GM12878 (cell line): ENCODE results near the gene WDFY3. TPM values are rescaled to one million over a fixed set of nuclear protein-coding genes. Genes with fewer than 3 reads are reported as not detected.

Experiments
- ATAC-seq: fragments of 200-7000 bp; cut with Tn5 transposase; 3 replicates; pipeline ENCODE4 v1.9.1; 2020; ENCODE audit warnings: mild to moderate bottlenecking, moderate library complexity
- BruUV-seq: library from RNA; stranded (reverse); fragments of 400-500 nt; replicated peaks from 2 replicates; lab custom pipeline; 2021; lab: Mats Ljungman, UMichigan
- CTCF ChIA-PET: fragments of 300-600 bp; sonication (Branson Sonifier 250); formaldehyde crosslinking; extraction: SDS; loops from one replicate; lab custom pipeline; 2021; ENCODE audit warnings: inconsistent platforms; lab: Yijun Ruan, JAX
- POLR2A ChIA-PET: fragments of 350-600 bp; formaldehyde crosslinking; extraction: SDS; loops from one replicate; lab custom pipeline; 2021; ENCODE audit warnings: inconsistent platforms; lab: Charles Lee
- RAD21 ChIA-PET: fragments of 300-600 bp; sonication (Branson Sonifier 250); formaldehyde crosslinking; loops from one replicate; lab custom pipeline; 2023; ENCODE audit warnings: antibody characterized with exemption; ENCODE audit not compliant: unreplicated experiment; lab: Charles Lee
- SMC1A ChIA-PET: fragments of 300-600 bp; sonication (Branson Sonifier 250); formaldehyde crosslinking; loops from one replicate; lab custom pipeline; 2023; ENCODE audit not compliant: unreplicated experiment, uncharacterized antibody; lab: Charles Lee
- DNase-seq: peaks from one replicate; pipeline ENCODE4 v3.0.0-alpha.2; 2011; ENCODE audit warnings: low read depth, low spot score
- FAIRE-seq: peaks from 3 replicates; lab custom pipeline; 2011; peaks lifted over from hg19 to GRCh38; lab: Jason Lieb, UNC
- H2AFZ ChIP-seq: 2 replicates; pipeline ENCODE4 v1.6.0; 2011; ENCODE audit warnings: low read depth, low read length, control low read depth; ENCODE audit not compliant: control insufficient read depth
- H3K27ac ChIP-seq: 2 replicates; pipeline ENCODE4 v1.5.1; 2011; ENCODE audit warnings: control low read depth; ENCODE audit not compliant: control insufficient read depth, insufficient read depth
- H3K27me3 ChIP-seq, 2 experiments: replicated peaks in 1 of 2; 2 replicates each; pipeline versions ENCODE4 v1.6.0 to v1.6.1; 2011; ENCODE audit warnings: low read length in 1 of 2; ENCODE audit not compliant: control insufficient read depth in 2 of 2, insufficient read depth in 2 of 2
- H3K36me3 ChIP-seq, 2 experiments: 2 replicates each; pipeline ENCODE4 v1.5.1; 2011; ENCODE audit warnings: low read length in 1 of 2; ENCODE audit not compliant: control insufficient read depth in 2 of 2, insufficient read depth in 2 of 2
- H3K4me1 ChIP-seq: 2 replicates; pipeline ENCODE4 v1.6.1; 2011; ENCODE audit warnings: mild to moderate bottlenecking, low read length, moderate library complexity, mixed read lengths; ENCODE audit not compliant: control insufficient read depth, insufficient read depth
- H3K4me2 ChIP-seq: 2 replicates; pipeline ENCODE4 v1.6.0; 2011; ENCODE audit warnings: control low read depth; ENCODE audit not compliant: control insufficient read depth, insufficient read depth
- H3K4me3 ChIP-seq: fragments of 200-600 bp; sonication (generic); 2 replicates; pipeline ENCODE4 v1.5.1; 2016
- H3K79me2 ChIP-seq: 2 replicates; pipeline ENCODE4 v1.6.0; 2011; ENCODE audit warnings: low read length; ENCODE audit not compliant: control insufficient read depth, insufficient read depth
- H3K9ac ChIP-seq: 2 replicates; pipeline ENCODE4 v1.8.0; 2011; ENCODE audit warnings: low read length, control low read depth, mixed read lengths; ENCODE audit not compliant: control insufficient read depth, insufficient read depth
- H3K9me3 ChIP-seq: replicated peaks from 3 replicates; pipeline ENCODE4 v1.5.1; 2011; ENCODE audit warnings: mild to moderate bottlenecking, low read length; ENCODE audit not compliant: control insufficient read depth, insufficient read depth
- H4K20me1 ChIP-seq: 2 replicates; pipeline ENCODE4 v1.6.0; 2011; ENCODE audit not compliant: control insufficient read depth, insufficient read depth
- BCL3 ChIP-seq: IDR thresholded peaks from 2 replicates; pipeline ENCODE4 v1.6.1; 2011; ENCODE audit warnings: borderline replicate concordance, low read depth, mild to moderate bottlenecking, moderate library complexity, low read length; ENCODE audit not compliant: insufficient read depth, poor library complexity, severe bottlenecking
- BRCA1 ChIP-seq: IDR thresholded peaks from 2 replicates; pipeline ENCODE4 v1.6.1; 2011; ENCODE audit warnings: low read depth, low read length, improper control_type of control experiment
- CTCF ChIP-seq, 3 experiments: IDR thresholded peaks in 2 of 3; conservative IDR thresholded peaks in 1 of 3; 2 replicates each; pipeline ENCODE4 v1.5.1; 2011; ENCODE audit warnings: low read depth in 3 of 3, low read length in 3 of 3, mild to moderate bottlenecking in 3 of 3, control low read depth in 2 of 3, moderate library complexity in 2 of 3, inconsistent platforms in 1 of 3, mixed read lengths in 1 of 3; ENCODE audit not compliant: control insufficient read depth in 2 of 3, insufficient read depth in 1 of 3; ENCODE audit errors: extremely low read depth in 1 of 3
- NFIC ChIP-seq: IDR thresholded peaks from 2 replicates; pipeline ENCODE4 v1.6.1; 2012; ENCODE audit warnings: low read depth, mild to moderate bottlenecking, inconsistent platforms, low read length, moderate library complexity
- NKRF ChIP-seq: fragments of 450-650 bp; conservative IDR thresholded peaks from 2 replicates; pipeline ENCODE4 v1.6.1; 2017; ENCODE audit warnings: mild to moderate bottlenecking, moderate library complexity
- POLR2A ChIP-seq: IDR thresholded peaks from 2 replicates; pipeline ENCODE4 v1.6.1; 2011; ENCODE audit warnings: low read depth, mild to moderate bottlenecking, low read length
- POLR2AphosphoS2 ChIP-seq: IDR thresholded peaks from 2 replicates; pipeline ENCODE4 v1.6.1; 2011; ENCODE audit warnings: low read depth, mild to moderate bottlenecking, low read length, improper control_type of control experiment, moderate library complexity
- RUNX3 ChIP-seq: IDR thresholded peaks from 2 replicates; pipeline ENCODE4 v1.6.1; 2012; ENCODE audit warnings: low read length, inconsistent platforms
- SRF ChIP-seq, 2 experiments: IDR thresholded peaks; 2 replicates each; pipeline ENCODE4 v1.6.1; 2011; ENCODE audit warnings: low read depth in 2 of 2, low read length in 2 of 2, mild to moderate bottlenecking in 1 of 2, moderate library complexity in 1 of 2
- TCF3 ChIP-seq: IDR thresholded peaks from 2 replicates; pipeline ENCODE4 v1.6.1; 2012; ENCODE audit warnings: low read depth, mild to moderate bottlenecking, low read length, borderline replicate concordance; ENCODE audit not compliant: insufficient read depth
- ZNF274 ChIP-seq: IDR thresholded peaks from one replicate; pipeline ENCODE4 v1.8.0; 2011; ENCODE audit not compliant: insufficient read length, insufficient read depth
- ZNF592 ChIP-seq: fragments of 450-650 bp; IDR thresholded peaks from 2 replicates; pipeline ENCODE4 v1.6.1; 2017; ENCODE audit warnings: mild to moderate bottlenecking, moderate library complexity
- WGBS: methylation state at CpG from one replicate; pipeline ENCODE4 v1.1.6; 2016; ENCODE audit warnings: low lambda C conversion rate; ENCODE audit not compliant: insufficient replicate concordance, insufficient coverage; ENCODE audit errors: missing lambda C conversion rate; 5-methylcytosine and 5-hydroxymethylcytosine counted together
- in situ Hi-C: fragments of 300-500 bp; cut with MboI; formaldehyde crosslinking; loops from 9 replicates; pipeline ENCODE4 v1.14.3; 2018; ENCODE audit warnings: mixed read lengths
- intact Hi-C: fragments of 100-400 bp; cut with micrococcal nuclease; formaldehyde crosslinking; loops from one replicate; pipeline ENCODE4 v1.14.2; 2022; ENCODE audit not compliant: unreplicated experiment
- polyA plus RNA-seq, 11 experiments: library from polyadenylated mRNA; depleted of rRNA in 4 of 11; unstranded in 6 of 11; stranded (reverse) in 5 of 11; fragments of >200 nt; fragmentation: Nextera tagmentation in 4 of 11; fragmentation: Illumina TruSeq in 1 of 11; extraction: Ambion mirVana in 4 of 11; extraction: Trizol in 1 of 11; gene quantifications; 1 replicate in 1 of 11; 2 replicates in 10 of 11; pipeline versions ENCODE4 v1.2.1 to v1.2.3, GENCODE V29; 2011 to 2016; ENCODE audit warnings: inconsistent platforms in 2 of 11, missing spikeins in 2 of 11, low read depth in 1 of 11
- total RNA-seq, 4 experiments: library from RNA; depleted of rRNA in 3 of 4; stranded (reverse); fragments of >200 nt in 3 of 4; fragmentation: Illumina TruSeq in 1 of 4; extraction: Trizol in 1 of 4; gene quantifications; 2 replicates each; pipeline versions ENCODE4 v1.2.1 to v1.2.3, GENCODE V29; 2013 to 2021

The WDFY3 gene
- total and polyA plus RNA-seq, 10 of the 15 experiments (the other 5 are each of a cell fraction or from before 2014, with no cell fraction given): 0.01 to 0.23 (median 0.12) TPM; not detected in 2

GRCh38 chr4:84878090-84878489 lies 88.4 kb downstream of the WDFY3 start (continued):
- no peak for TF ChIP-seq NKRF
- TF ChIP-seq NFIC: no peak
- TF ChIP-seq POLR2A: no peak
- TF ChIP-seq ZNF274: no peak
- TF ChIP-seq BCL3: no peak
- TF ChIP-seq SRF (IDR thresholded peaks at IDR 0.05; ENCODE audit: low read depth in 2 of 2, low read length in 2 of 2): no peak
- no peak for TF ChIP-seq POLR2AphosphoS2
- TF ChIP-seq RUNX3: no peak

GRCh38 chr4:84877051-84877833 lies 89.2 kb downstream of the WDFY3 start:
- SMC1A ChIA-PET: no interaction called here
- H3K4me2 ChIP-seq: no peak overlapping the region
- DNase-seq: no peak
- H3K36me3 ChIP-seq: no peaks in the 10 kb centered on the region
- H3K9me3 ChIP-seq: no peaks in the 10 kb centered on the region
- BruUV-seq: no TSS peak
- RAD21 ChIA-PET: no interaction called here
- H3K4me1 ChIP-seq: no peaks in the 10 kb centered on the region
- H3K79me2 ChIP-seq: no peaks in the 10 kb centered on the region
- H4K20me1 ChIP-seq: no peaks in the 10 kb centered on the region
- ATAC-seq: no peak
- intact Hi-C loops (no loop called here), in situ Hi-C loops (no loop called here)
- H3K9ac ChIP-seq: no peak overlapping the region
- 18% methylated on average over 5 of the region's 5 CpGs for WGBS
- H3K27me3 ChIP-seq: no peaks in the 10 kb centered on the region
- no peak overlapping the region for H3K27ac ChIP-seq
- CTCF ChIA-PET: no interaction called here
- no peak overlapping the region for H3K4me3 ChIP-seq
- FAIRE-seq: no peak
- POLR2A ChIA-PET: no interaction called here
- H2AFZ ChIP-seq: no peak overlapping the region
- TF ChIP-seq BRCA1: no peak
- TF ChIP-seq ZNF592: no peak
- no peak for TF ChIP-seq CTCF (IDR thresholded peaks at IDR 0.05 in 2 of 3, conservative IDR thresholded peaks at IDR 0.05 in 1 of 3; ENCODE audit: control insufficient read depth in 2 of 3, extremely low read depth in 1 of 3, insufficient read depth in 1 of 3, low read depth in 3 of 3, low read length in 3 of 3)
- TF ChIP-seq TCF3: no peak
